AG04450 (cell line): ENCODE results near the gene ARF1. TPM values are rescaled to one million over a fixed set of nuclear protein-coding genes. Genes with fewer than 3 reads are reported as not detected.
A peak's percentile ranks its signal among the peaks of the same experiment; 100 is the strongest.

ENCODE experiments used
- CTCF ChIA-PET: fragments of 300-600, 350-600 bp; formaldehyde crosslinking; extraction: SDS; loops from one replicate; lab custom pipeline; 2022; ENCODE audit warnings: antibody characterized with exemption, inconsistent platforms; lab: Charles Lee
- POLR2A ChIA-PET: fragments of 350-600 bp; formaldehyde crosslinking; extraction: SDS; loops from one replicate; lab custom pipeline; 2021; ENCODE audit warnings: antibody characterized with exemption, inconsistent platforms; lab: Yijun Ruan, JAX
- DNase-seq: peaks from one replicate; pipeline ENCODE4 v3.0.0-alpha.2; 2011; ENCODE audit warnings: low read depth, low spot score
- H3K27ac ChIP-seq: one replicate; pipeline ENCODE4 v1.5.1; 2012; ENCODE audit warnings: low read depth, low read length, control low read depth
- H3K27me3 ChIP-seq: one replicate; pipeline ENCODE4 v1.6.0; 2012; ENCODE audit warnings: low read length; ENCODE audit not compliant: control insufficient read depth, insufficient read depth
- H3K4me3 ChIP-seq: 2 replicates; pipeline ENCODE4 v1.5.1; 2011; ENCODE audit warnings: mild to moderate bottlenecking, low read depth, low read length, control low read depth
- H3K9me3 ChIP-seq: 2 replicates; pipeline ENCODE4 v1.5.1; 2012; ENCODE audit warnings: low read length; ENCODE audit not compliant: control insufficient read depth, insufficient read depth
- polyA plus RNA-seq: library from polyadenylated mRNA; depleted of rRNA; stranded (reverse); fragments of >200 nt; gene quantifications from 2 replicates; pipeline ENCODE4 v1.2.3, GENCODE V29; 2011
- TF ChIP-seq, protein P1 (sequence below): IDR thresholded peaks from 2 replicates; pipeline ENCODE4 v1.5.1; 2011; ENCODE audit warnings: low read depth, low read length, control low read depth, inconsistent platforms

The ARF1 gene
- polyA plus RNA-seq, 1 experiment: 445 TPM

DNA sequence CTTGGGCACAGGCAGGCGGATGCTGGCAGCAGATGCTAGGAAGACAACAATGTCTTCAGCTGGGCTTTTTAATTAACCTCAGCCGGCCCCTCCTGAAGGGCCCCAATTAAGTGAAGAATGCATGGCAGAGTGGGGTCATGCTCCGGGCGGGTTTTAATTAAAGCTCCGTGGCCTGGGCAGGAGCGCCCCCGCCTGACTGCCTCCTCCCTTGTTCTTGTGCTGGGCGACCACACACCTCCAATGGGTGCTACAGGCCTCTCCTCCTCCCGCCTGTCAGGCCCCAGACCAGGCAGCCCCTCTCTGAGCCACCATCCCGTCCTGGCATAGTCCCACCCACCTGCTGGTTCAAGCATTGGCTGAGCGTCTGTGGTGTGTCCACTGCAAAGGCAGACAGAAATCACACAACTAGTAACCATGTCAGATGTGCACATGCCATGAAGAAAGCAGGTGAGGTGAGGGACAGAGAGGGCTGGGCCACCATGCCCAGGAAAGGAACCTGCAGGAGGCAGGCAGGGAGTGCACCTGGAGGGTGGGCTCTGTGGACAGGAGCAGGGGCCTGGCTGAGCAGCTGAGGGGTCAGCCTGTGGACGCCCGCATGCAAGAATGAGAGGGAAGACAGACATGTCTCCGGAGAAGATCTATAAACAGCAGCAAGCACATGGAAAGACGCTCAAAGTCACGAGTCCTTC is 8.5 kb upstream of the ARF1 start:
- DNase-seq: no peak
- ChIA-PET POLR2A (no interaction called here), CTCF (no interaction called here)
- H3K4me3 ChIP-seq: no peak overlapping the region
- H3K27ac ChIP-seq: no peak overlapping the region
- peaks cover 14% of the 10 kb centered on the region for H3K27me3 ChIP-seq
- H3K9me3 ChIP-seq: no peaks in the 10 kb centered on the region; the same call in 1 of the 2 replicates
- TF ChIP-seq, protein P1, sequence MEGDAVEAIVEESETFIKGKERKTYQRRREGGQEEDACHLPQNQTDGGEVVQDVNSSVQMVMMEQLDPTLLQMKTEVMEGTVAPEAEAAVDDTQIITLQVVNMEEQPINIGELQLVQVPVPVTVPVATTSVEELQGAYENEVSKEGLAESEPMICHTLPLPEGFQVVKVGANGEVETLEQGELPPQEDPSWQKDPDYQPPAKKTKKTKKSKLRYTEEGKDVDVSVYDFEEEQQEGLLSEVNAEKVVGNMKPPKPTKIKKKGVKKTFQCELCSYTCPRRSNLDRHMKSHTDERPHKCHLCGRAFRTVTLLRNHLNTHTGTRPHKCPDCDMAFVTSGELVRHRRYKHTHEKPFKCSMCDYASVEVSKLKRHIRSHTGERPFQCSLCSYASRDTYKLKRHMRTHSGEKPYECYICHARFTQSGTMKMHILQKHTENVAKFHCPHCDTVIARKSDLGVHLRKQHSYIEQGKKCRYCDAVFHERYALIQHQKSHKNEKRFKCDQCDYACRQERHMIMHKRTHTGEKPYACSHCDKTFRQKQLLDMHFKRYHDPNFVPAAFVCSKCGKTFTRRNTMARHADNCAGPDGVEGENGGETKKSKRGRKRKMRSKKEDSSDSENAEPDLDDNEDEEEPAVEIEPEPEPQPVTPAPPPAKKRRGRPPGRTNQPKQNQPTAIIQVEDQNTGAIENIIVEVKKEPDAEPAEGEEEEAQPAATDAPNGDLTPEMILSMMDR: peak; percentile 4; the same call in 1 of the 2 replicates

DNA sequence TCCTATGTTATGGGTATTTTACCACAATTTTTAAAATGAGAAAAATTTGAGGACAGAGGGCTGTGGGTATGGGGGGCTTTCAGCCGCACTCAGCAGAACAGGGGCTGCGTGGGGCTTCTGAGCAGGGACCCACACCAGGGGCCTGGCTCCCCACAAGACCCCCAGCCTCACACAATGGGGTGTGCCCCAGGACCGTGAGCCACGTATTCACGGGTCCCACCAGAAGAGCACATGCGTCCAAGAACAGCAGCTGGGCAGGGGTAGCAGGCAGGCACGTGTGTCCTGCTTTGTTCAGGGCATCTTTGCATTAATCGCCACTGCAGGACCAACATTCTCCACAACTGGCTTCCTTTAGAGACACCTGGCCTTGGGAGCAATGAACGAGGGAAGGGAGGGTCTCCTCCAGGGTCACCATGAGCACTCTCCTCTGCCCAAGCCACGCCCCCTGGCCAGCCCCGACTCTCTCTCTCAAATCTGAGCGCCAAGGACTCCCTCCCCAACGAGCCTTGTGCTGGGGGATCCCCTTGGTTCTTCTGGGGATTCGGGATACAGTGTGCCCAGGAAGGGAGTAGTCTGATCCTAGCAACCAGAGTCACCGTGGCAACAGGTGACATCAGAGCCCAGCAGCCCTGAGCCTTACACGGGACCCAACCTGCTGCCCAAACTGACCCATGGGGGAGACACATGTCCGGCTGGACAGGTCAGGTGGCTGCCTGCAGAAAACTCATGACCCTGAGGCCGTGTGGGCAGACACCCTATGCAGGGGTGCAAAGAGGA is 7.4 kb upstream of the ARF1 start:
- ChIA-PET CTCF (no interaction called here), POLR2A (interaction anchor here (0.6 kb wide), 1 partner anchor 69 kb away, joined by 5 read pairs; the partner anchor contains the start of gene WNT3A)

DNA sequence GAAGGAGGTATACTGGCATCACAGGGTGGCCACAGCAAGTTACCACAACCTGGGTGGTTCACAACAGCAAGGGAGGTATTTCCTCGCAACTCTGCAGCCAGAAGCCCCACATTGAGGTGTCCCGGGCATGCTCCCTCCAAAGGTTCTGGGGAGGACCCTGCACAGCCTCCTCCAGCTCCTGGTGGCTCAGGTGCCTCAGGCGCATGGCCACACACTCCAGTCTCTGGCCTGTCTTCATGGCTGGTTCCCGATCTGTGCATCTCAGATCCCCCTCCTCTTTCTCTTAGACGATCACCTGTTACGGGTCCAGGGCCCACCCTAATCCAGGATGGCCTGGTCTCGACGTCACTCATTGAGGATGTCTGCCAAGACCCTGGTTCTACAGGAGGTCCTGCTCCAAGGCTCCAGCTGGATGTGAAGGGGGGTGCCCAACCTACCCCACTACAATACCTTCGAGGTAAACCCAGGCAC is 6.7 kb upstream of the ARF1 start:
- no peak for DNase-seq
- ChIA-PET CTCF (no interaction called here), POLR2A (no interaction called here)
- Histone ChIP-seq H3K4me3 (no peak overlapping the region), H3K27ac (no peak overlapping the region), H3K27me3 (peaks cover 9% of the 10 kb centered on the region), H3K9me3 (no peaks in the 10 kb centered on the region; the same call in 1 of the 2 replicates)
- TF ChIP-seq, protein P1: no peak

More for the DNA sequence above, 7.4 kb upstream of the ARF1 start:
- Histone ChIP-seq H3K27ac (no peak overlapping the region), H3K4me3 (no peak overlapping the region), H3K27me3 (peaks cover 11% of the 10 kb centered on the region), H3K9me3 (no peaks in the 10 kb centered on the region; the same call in 1 of the 2 replicates)
- TF ChIP-seq, protein P1: no peak
- DNase-seq: no peak

DNA sequence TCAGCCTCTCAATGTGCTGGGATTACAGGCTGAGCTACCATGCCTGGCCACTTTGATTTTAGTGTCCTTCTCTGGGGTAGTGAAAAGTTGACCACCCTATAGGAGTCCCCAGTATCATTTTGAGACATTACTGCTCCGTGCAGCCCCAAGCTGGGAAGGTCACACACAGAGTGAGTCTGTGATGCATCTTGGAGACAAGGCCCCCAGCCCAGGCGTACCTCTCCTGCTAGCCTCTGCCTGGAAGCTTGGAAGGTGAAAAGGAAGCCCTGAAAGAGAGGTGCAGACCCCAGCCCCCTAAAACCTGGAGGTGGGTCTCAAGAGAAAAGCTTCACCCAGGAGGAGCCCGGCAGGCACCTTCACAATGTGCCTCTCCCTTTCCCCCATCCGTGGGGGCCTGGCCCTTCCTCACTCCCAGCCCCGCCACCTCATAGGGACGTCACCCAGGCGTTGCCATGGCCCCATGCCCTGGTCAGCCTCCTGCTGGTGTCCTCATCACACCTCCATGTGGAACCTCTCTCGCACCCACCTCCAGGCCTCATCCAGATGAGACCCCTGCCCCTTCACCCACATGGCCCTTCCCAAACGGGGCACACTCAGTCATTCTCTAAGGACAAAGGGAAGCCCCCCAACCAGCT is 5.6 kb upstream of the ARF1 start:
- no peak for DNase-seq
- POLR2A ChIA-PET: no interaction called here
- CTCF ChIA-PET: no interaction called here
- Histone ChIP-seq H3K9me3 (no peaks in the 10 kb centered on the region; the same call in 1 of the 2 replicates), H3K27me3 (peaks cover under 1% of the 10 kb centered on the region), H3K27ac (no peak overlapping the region), H3K4me3 (no peak overlapping the region)
- TF ChIP-seq, protein P1: no peak
